Neural progenitor cell (in vitro differentiated cells): ENCODE measurements around the gene ATG9B. TPM values are rescaled to one million over a fixed set of nuclear protein-coding genes. Genes with fewer than 3 reads are reported as not detected.
A peak's percentile ranks its signal among the peaks of the same experiment; 100 is the strongest.

ENCODE experiments used
- DNase-seq: peaks from one replicate; pipeline ENCODE4 v3.0.0-alpha.2; 2016; ENCODE audit warnings: low spot score
- H2AFZ ChIP-seq: fragments of 200-600 bp; sonication (generic); replicated peaks from 2 replicates; pipeline ENCODE4 v1.6.1; 2016; ENCODE audit warnings: antibody characterized with exemption
- H3F3A ChIP-seq: fragments of 200-600 bp; sonication (generic); 2 replicates; pipeline ENCODE4 v1.6.1; 2016; ENCODE audit warnings: antibody characterized with exemption, low read depth
- H3K27ac ChIP-seq: fragments of 200-600 bp; sonication (generic); 2 replicates; pipeline ENCODE4 v1.5.1; 2016; ENCODE audit warnings: mild to moderate bottlenecking
- H3K27me3 ChIP-seq: fragments of 200-600 bp; sonication (generic); 2 replicates; pipeline ENCODE4 v1.6.1; 2016; ENCODE audit warnings: mild to moderate bottlenecking, moderate library complexity
- H3K36me3 ChIP-seq: fragments of 200-600 bp; sonication (generic); 2 replicates; pipeline ENCODE4 v1.5.1; 2016
- H3K4me1 ChIP-seq: fragments of 200-600 bp; sonication (generic); 2 replicates; pipeline ENCODE4 v1.6.1; 2016; ENCODE audit warnings: mixed run types
- H3K4me2 ChIP-seq: fragments of 200-600 bp; sonication (generic); 2 replicates; pipeline ENCODE4 v1.6.1; 2016
- H3K4me3 ChIP-seq: fragments of 200-600 bp; sonication (generic); 2 replicates; pipeline ENCODE4 v1.5.1; 2016
- H3K79me2 ChIP-seq: fragments of 200-600 bp; sonication (generic); 2 replicates; pipeline ENCODE4 v1.6.1; 2016; ENCODE audit warnings: low read depth
- H3K9ac ChIP-seq: fragments of 200-600 bp; sonication (generic); 2 replicates; pipeline ENCODE4 v1.6.1; 2016
- H3K9me3 ChIP-seq: fragments of 200-600 bp; sonication (generic); 2 replicates; pipeline ENCODE4 v1.5.1; 2016; ENCODE audit warnings: low read depth
- H4K20me1 ChIP-seq: fragments of 200-600 bp; sonication (generic); 2 replicates; pipeline ENCODE4 v1.6.1; 2016; ENCODE audit warnings: low read depth
- H3K27ac Mint-ChIP-seq: 3 replicates; pipeline ENCODE4 v1.8.0; 2021; ENCODE audit warnings: mixed read lengths
- H3K27me3 Mint-ChIP-seq: 2 replicates; pipeline ENCODE4 v1.8.0; 2022; ENCODE audit warnings: low read depth, mild to moderate bottlenecking, inconsistent platforms, moderate library complexity, mixed read lengths; ENCODE audit not compliant: insufficient read depth
- H3K36me3 Mint-ChIP-seq: 3 replicates; pipeline ENCODE4 v1.8.0; 2021; ENCODE audit warnings: mixed read lengths
- H3K4me1 Mint-ChIP-seq: 3 replicates; pipeline ENCODE4 v1.8.0; 2021; ENCODE audit warnings: mixed read lengths
- H3K4me3 Mint-ChIP-seq: 3 replicates; pipeline ENCODE4 v1.8.0; 2021; ENCODE audit warnings: mild to moderate bottlenecking, moderate library complexity, mixed read lengths
- H3K9me3 Mint-ChIP-seq: 3 replicates; pipeline ENCODE4 v1.8.0; 2020; ENCODE audit warnings: mixed read lengths
- CTCF ChIP-seq: fragments of 200-600 bp; sonication (generic); IDR thresholded peaks from 2 replicates; pipeline ENCODE4 v1.5.1; 2017; ENCODE audit warnings: antibody characterized with exemption, mild to moderate bottlenecking
- EZH2 ChIP-seq: fragments of 200-600 bp; sonication (generic); IDR thresholded peaks from 2 replicates; pipeline ENCODE4 v1.6.1; 2017; ENCODE audit warnings: antibody characterized with exemption, mild to moderate bottlenecking, moderate library complexity
- EZH2phosphoT487 ChIP-seq: fragments of 200-600 bp; sonication (generic); IDR thresholded peaks from 2 replicates; pipeline ENCODE4 v1.6.1; 2017; ENCODE audit warnings: antibody characterized with exemption
- total RNA-seq: library from RNA; depleted of rRNA; stranded (reverse); fragments of >200 nt; gene quantifications from 2 replicates; pipeline ENCODE4 v1.2.3, GENCODE V29; 2015; ENCODE audit warnings: low replicate concordance

Gene ATG9B
- total RNA-seq, 1 donor from 2014 or later = 0.43 TPM

GRCh38 chr7:151016942-151017341 lies 7.4 kb downstream of the ATG9B start:
- no peak for DNase-seq
- no peak overlapping the region for H3K4me2 ChIP-seq
- H3K9ac ChIP-seq = no peak overlapping the region
- H3K4me3 ChIP-seq = no peak overlapping the region
- H3F3A ChIP-seq = peaks cover 47% of the 10 kb centered on the region
- Mint-ChIP-seq H3K27ac (no peak overlapping the region), H3K36me3 (peaks cover 10% of the 10 kb centered on the region), H3K4me1 (peaks cover 65% of the 10 kb centered on the region), H3K9me3 (no peaks in the 10 kb centered on the region), H3K4me3 (peak overlapping the region; percentile 79), H3K27me3 (peaks cover 13% of the 10 kb centered on the region)
- no peaks in the 10 kb centered on the region for H3K79me2 ChIP-seq
- no peaks in the 10 kb centered on the region for H3K36me3 ChIP-seq
- H4K20me1 ChIP-seq = no peaks in the 10 kb centered on the region
- no peaks in the 10 kb centered on the region for H3K9me3 ChIP-seq
- TF ChIP-seq CTCF (no peak), EZH2 (no peak), EZH2phosphoT487 (no peak)
- no peak overlapping the region for H2AFZ ChIP-seq
- H3K4me1 ChIP-seq = peaks cover 41% of the 10 kb centered on the region
- peaks cover 54% of the 10 kb centered on the region for H3K27me3 ChIP-seq
- no peak overlapping the region for H3K27ac ChIP-seq

- Mint-ChIP-seq H3K36me3 (peaks cover 10% of the 10 kb centered on the region), H3K4me3 (no peak overlapping the region), H3K27me3 (peaks cover 11% of the 10 kb centered on the region), H3K4me1 (peaks cover 65% of the 10 kb centered on the region), H3K9me3 (no peaks in the 10 kb centered on the region), H3K27ac (no peak overlapping the region)
- peaks cover 54% of the 10 kb centered on the region for H3K27me3 ChIP-seq
- no peak overlapping the region for H3K9ac ChIP-seq
- no peaks in the 10 kb centered on the region for H3K9me3 ChIP-seq
- DNase-seq = no peak
- no peak overlapping the region for H2AFZ ChIP-seq
- H3F3A ChIP-seq = peaks cover 49% of the 10 kb centered on the region
- H3K4me1 ChIP-seq = peaks cover 41% of the 10 kb centered on the region
- H3K27ac ChIP-seq = no peak overlapping the region
- H3K4me3 ChIP-seq = no peak overlapping the region
- no peaks in the 10 kb centered on the region for H3K79me2 ChIP-seq
- no peaks in the 10 kb centered on the region for H3K36me3 ChIP-seq
- no peak overlapping the region for H3K4me2 ChIP-seq
- TF ChIP-seq CTCF = no peak
- no peak for TF ChIP-seq EZH2
- no peak for TF ChIP-seq EZH2phosphoT487
- H4K20me1 ChIP-seq = no peaks in the 10 kb centered on the region
Measured at GRCh38 chr7:151016505-151016904, 7.8 kb downstream of the ATG9B start.

GRCh38 chr7:151015967-151016366 lies 8.3 kb downstream of the ATG9B start:
- Histone ChIP-seq H3F3A (peaks cover 47% of the 10 kb centered on the region), H3K79me2 (no peaks in the 10 kb centered on the region), H2AFZ (no peak overlapping the region), H3K4me2 (no peak overlapping the region), H4K20me1 (no peaks in the 10 kb centered on the region), H3K27me3 (peaks cover 54% of the 10 kb centered on the region), H3K4me1 (peaks cover 39% of the 10 kb centered on the region), H3K9me3 (no peaks in the 10 kb centered on the region), H3K36me3 (no peaks in the 10 kb centered on the region), H3K4me3 (no peak overlapping the region), H3K9ac (no peak overlapping the region), H3K27ac (no peak overlapping the region)
- H3K27ac Mint-ChIP-seq = no peak overlapping the region
- no peaks in the 10 kb centered on the region for H3K9me3 Mint-ChIP-seq
- no peak for DNase-seq
- no peak overlapping the region for H3K4me3 Mint-ChIP-seq
- peaks cover 13% of the 10 kb centered on the region for H3K27me3 Mint-ChIP-seq
- H3K4me1 Mint-ChIP-seq = peaks cover 61% of the 10 kb centered on the region
- TF ChIP-seq EZH2phosphoT487 (no peak), EZH2 (no peak)
- H3K36me3 Mint-ChIP-seq = peaks cover 10% of the 10 kb centered on the region

GRCh38 chr7:151014950-151015349 lies 9.3 kb downstream of the ATG9B start:
- Histone ChIP-seq H3K9ac (no peak overlapping the region), H3K4me3 (no peak overlapping the region), H4K20me1 (no peaks in the 10 kb centered on the region), H3K4me1 (peaks cover 39% of the 10 kb centered on the region), H3K27me3 (peaks cover 53% of the 10 kb centered on the region), H3K27ac (no peak overlapping the region), H3K79me2 (no peaks in the 10 kb centered on the region), H3F3A (peaks cover 39% of the 10 kb centered on the region), H3K9me3 (no peaks in the 10 kb centered on the region), H3K36me3 (no peaks in the 10 kb centered on the region), H2AFZ (no peak overlapping the region), H3K4me2 (no peak overlapping the region)
- Mint-ChIP-seq H3K4me3 (no peak overlapping the region), H3K27me3 (peaks cover 11% of the 10 kb centered on the region), H3K4me1 (peaks cover 60% of the 10 kb centered on the region), H3K27ac (peak overlapping the region; percentile 23), H3K9me3 (no peaks in the 10 kb centered on the region), H3K36me3 (peaks cover 10% of the 10 kb centered on the region)
- no peak for TF ChIP-seq EZH2phosphoT487
- no peak for TF ChIP-seq EZH2
- no peak for DNase-seq
